IMR-90 (cell line): ENCODE data around the gene ELOVL5. TPM values are rescaled to one million over a fixed set of nuclear protein-coding genes. Genes with fewer than 3 reads are reported as not detected.

Experiments
- ATAC-seq: fragments of 200-7000 bp; cut with Tn5 transposase; 2 replicates; pipeline ENCODE4 v1.9.1; 2020; ENCODE audit warnings: low read depth, mild to moderate bottlenecking, moderate library complexity
- BruUV-seq: library from RNA; stranded (reverse); fragments of 400-500 nt; replicated peaks from 2 replicates; lab custom pipeline; 2021; lab: Mats Ljungman, UMichigan
- CTCF ChIA-PET: fragments of 300-600 bp; formaldehyde crosslinking; extraction: SDS; loops from one replicate; lab custom pipeline; 2021; ENCODE audit warnings: antibody characterized with exemption; lab: Yijun Ruan, JAX
- POLR2A ChIA-PET: fragments of 300-600 bp; sonication (Branson Sonifier 250); formaldehyde crosslinking; loops from one replicate; lab custom pipeline; 2022; ENCODE audit warnings: antibody characterized with exemption; ENCODE audit not compliant: unreplicated experiment; lab: Charles Lee
- DNase-seq: peaks from one replicate; pipeline ENCODE4 v3.0.0; 2013
- H2AFZ ChIP-seq: replicated peaks from 2 replicates; pipeline ENCODE3; 2013; ENCODE audit warnings: low read length, mild to moderate bottlenecking; ENCODE audit not compliant: poor library complexity
- H2AK5ac ChIP-seq: 2 replicates; pipeline ENCODE4 v1.6.1; 2013; ENCODE audit warnings: low read depth, low read length, inconsistent platforms
- H2AK9ac ChIP-seq: replicated peaks from 2 replicates; pipeline ENCODE3; 2013; ENCODE audit warnings: mild to moderate bottlenecking, low read depth, low read length, moderate library complexity; ENCODE audit not compliant: poor library complexity
- H2BK120ac ChIP-seq: 2 replicates; pipeline ENCODE4 v1.6.1; 2013; ENCODE audit warnings: low read depth, low read length, inconsistent platforms
- H2BK15ac ChIP-seq: 3 replicates; pipeline ENCODE4 v1.6.1; 2013; ENCODE audit warnings: low read depth, low read length, inconsistent platforms
- H2BK20ac ChIP-seq: 2 replicates; pipeline ENCODE4 v1.6.1; 2013; ENCODE audit warnings: low read depth, mild to moderate bottlenecking, inconsistent platforms, low read length, moderate library complexity
- H2BK5ac ChIP-seq: 2 replicates; pipeline ENCODE4 v1.6.1; 2013; ENCODE audit warnings: mild to moderate bottlenecking, low read depth, low read length, inconsistent platforms; ENCODE audit not compliant: poor library complexity, severe bottlenecking
- H3K14ac ChIP-seq: replicated peaks from 2 replicates; pipeline ENCODE4 v1.6.1; 2013; ENCODE audit warnings: low read depth, low read length, inconsistent platforms
- H3K18ac ChIP-seq: 2 replicates; pipeline ENCODE4 v1.6.1; 2013; ENCODE audit warnings: low read depth, low read length, control low read depth
- H3K23ac ChIP-seq: 2 replicates; pipeline ENCODE4 v1.6.1; 2013; ENCODE audit warnings: low read depth, low read length, inconsistent platforms
- H3K27ac ChIP-seq: 2 replicates; pipeline ENCODE4 v1.5.1; 2013; ENCODE audit warnings: mild to moderate bottlenecking, control low read depth, low read length; ENCODE audit not compliant: insufficient read depth
- H3K27me3 ChIP-seq: 2 replicates; pipeline ENCODE4 v1.6.1; 2013; ENCODE audit warnings: low read length; ENCODE audit not compliant: control insufficient read depth, insufficient read depth
- H3K36me3 ChIP-seq: 2 replicates; pipeline ENCODE4 v1.6.1; 2013; ENCODE audit warnings: low read length, mixed read lengths; ENCODE audit not compliant: control insufficient read depth, insufficient read depth
- H3K4ac ChIP-seq: 2 replicates; pipeline ENCODE4 v1.6.1; 2013; ENCODE audit warnings: low read depth, low read length, inconsistent platforms
- H3K4me1 ChIP-seq: 2 replicates; pipeline ENCODE4 v1.6.1; 2013; ENCODE audit warnings: low read length, mixed read lengths; ENCODE audit not compliant: control insufficient read depth, insufficient read depth
- H3K4me2 ChIP-seq: 2 replicates; pipeline ENCODE4 v1.6.1; 2013; ENCODE audit warnings: low read depth, mild to moderate bottlenecking, control low read depth, low read length, moderate library complexity
- H3K4me3 ChIP-seq: 2 replicates; pipeline ENCODE4 v1.5.1; 2013; ENCODE audit warnings: low read depth, mild to moderate bottlenecking, control low read depth, low read length, moderate library complexity; ENCODE audit not compliant: insufficient read depth
- H3K56ac ChIP-seq: 2 replicates; pipeline ENCODE4 v1.6.1; 2013; ENCODE audit warnings: low read length, inconsistent platforms; ENCODE audit not compliant: insufficient read depth; ENCODE audit errors: extremely low read depth
- H3K79me1 ChIP-seq, 2 experiments: 2 replicates each; pipeline ENCODE4 v1.6.1; 2013; ENCODE audit warnings: low read length in 2 of 2, inconsistent platforms in 1 of 2, low read depth in 1 of 2
- H3K9ac ChIP-seq: 2 replicates; pipeline ENCODE4 v1.6.1; 2013; ENCODE audit warnings: low read depth, low read length, control low read depth
- H3K9me1 ChIP-seq: 2 replicates; pipeline ENCODE4 v1.6.1; 2013; ENCODE audit warnings: low read length, inconsistent platforms; ENCODE audit not compliant: insufficient read depth
- H3K9me3 ChIP-seq: 2 replicates; pipeline ENCODE4 v1.6.1; 2013; ENCODE audit warnings: low read length; ENCODE audit not compliant: control insufficient read depth, insufficient read depth
- H4K20me1 ChIP-seq: 2 replicates; pipeline ENCODE4 v1.6.1; 2013; ENCODE audit warnings: low read length, inconsistent platforms; ENCODE audit not compliant: insufficient read depth
- H4K5ac ChIP-seq: 2 replicates; pipeline ENCODE4 v1.6.1; 2013; ENCODE audit warnings: mild to moderate bottlenecking, low read depth, low read length, control low read depth
- H4K8ac ChIP-seq, 2 experiments: 2 replicates each; pipeline ENCODE4 v1.6.1; 2013; ENCODE audit warnings: low read depth in 2 of 2, low read length in 2 of 2, control low read depth in 1 of 2, inconsistent platforms in 1 of 2
- H4K91ac ChIP-seq: 2 replicates; pipeline ENCODE4 v1.6.1; 2013; ENCODE audit warnings: low read depth, low read length, inconsistent platforms; ENCODE audit not compliant: insufficient read depth
- BHLHE40 ChIP-seq: fragments of 150-350 bp; IDR thresholded peaks from 2 replicates; pipeline ENCODE4 v1.6.1; 2016; ENCODE audit warnings: mild to moderate bottlenecking, low read depth, low read length
- ELK1 ChIP-seq: fragments of 150-350 bp; IDR thresholded peaks from 2 replicates; pipeline ENCODE4 v1.6.1; 2016; ENCODE audit warnings: low read depth, mild to moderate bottlenecking, low read length, moderate library complexity, borderline replicate concordance
- FOS ChIP-seq: fragments of 150-350 bp; IDR thresholded peaks from 2 replicates; pipeline ENCODE4 v1.6.1; 2016; ENCODE audit warnings: low read depth, low read length
- MAFK ChIP-seq: IDR thresholded peaks from 2 replicates; pipeline ENCODE4 v1.6.1; 2012; ENCODE audit warnings: low read depth, low read length, improper control_type of control experiment
- MAZ ChIP-seq: IDR thresholded peaks from 2 replicates; pipeline ENCODE4 v1.6.1; 2012; ENCODE audit warnings: low read depth, mild to moderate bottlenecking, low read length, improper control_type of control experiment, moderate library complexity, borderline replicate concordance
- MXI1 ChIP-seq: IDR thresholded peaks from 2 replicates; pipeline ENCODE4 v1.6.1; 2012; ENCODE audit warnings: low read depth, mild to moderate bottlenecking, low read length, moderate library complexity, borderline replicate concordance
- SMC3 ChIP-seq: fragments of 150-350 bp; IDR thresholded peaks from 2 replicates; pipeline ENCODE4 v1.6.1; 2016; ENCODE audit warnings: low read depth, mild to moderate bottlenecking, antibody characterized with exemption, low read length, moderate library complexity
- WGBS, 2 experiments: methylation state at CpG; one replicate each; pipeline versions ENCODE4 v1.1.5 to v1.1.7; 2013; ENCODE audit warnings: missing lambda C conversion rate in 2 of 2; ENCODE audit not compliant: insufficient read length in 1 of 2; ENCODE audit errors: extremely low coverage in 2 of 2; 5-methylcytosine and 5-hydroxymethylcytosine counted together
- dilution Hi-C: fragments of 300-500 bp; cut with HindIII; formaldehyde crosslinking; loops from one replicate; pipeline ENCODE4 v1.14.3; 2018; ENCODE audit warnings: low sequenced_read_pairs; ENCODE audit not compliant: unreplicated experiment
- in situ Hi-C: fragments of 300-500 bp; cut with MboI; formaldehyde crosslinking; loops from 3 replicates; pipeline ENCODE4 v1.14.3; 2019; ENCODE audit warnings: low sequenced_read_pairs, inconsistent platforms, mixed read lengths
- intact Hi-C: fragments of 100-400 bp; cut with micrococcal nuclease; formaldehyde crosslinking; loops from 2 replicates; pipeline ENCODE4 v1.10.0; 2022
- polyA plus RNA-seq, 3 experiments: library from polyadenylated mRNA; depleted of rRNA; stranded (reverse); fragments of >200 nt; gene quantifications; 2 replicates each; pipeline ENCODE4 v1.2.3, GENCODE V29; 2012; ENCODE audit warnings: low replicate concordance in 1 of 3
- total RNA-seq: library from RNA; depleted of rRNA; stranded (reverse); fragments of >200 nt; gene quantifications from 2 replicates; pipeline ENCODE4 v1.2.3, GENCODE V29; 2012

Gene ELOVL5
- total and polyA plus RNA-seq, 2 of the 4 experiments (the other 2 are of a cell fraction) = 32.1 to 42.3 TPM

- peaks cover 2% of the 10 kb centered on the region for H3K4me1 ChIP-seq
- no peak overlapping the region for H2BK5ac ChIP-seq
- POLR2A ChIA-PET = no interaction called here
- intact Hi-C loops = no loop called here
- no peak overlapping the region for H3K4ac ChIP-seq
- H2AK9ac ChIP-seq = no peak overlapping the region
- H3K9ac ChIP-seq = no peak overlapping the region
- H3K23ac ChIP-seq = no peak overlapping the region
- CTCF ChIA-PET = interaction anchor here (0.9 kb wide), 2 partner anchors 16 to 43 kb away, joined by 3 to 5 read pairs; no protein-coding TSS in a partner anchor
- no peak overlapping the region for H4K91ac ChIP-seq
- H2AK5ac ChIP-seq = no peak overlapping the region
- no peaks in the 10 kb centered on the region for H3K36me3 ChIP-seq
- no peak overlapping the region for H4K5ac ChIP-seq
- H3K27me3 ChIP-seq = peaks cover 13% of the 10 kb centered on the region
- H4K8ac ChIP-seq = no peak overlapping the region
- peaks cover 3% of the 10 kb centered on the region; the same call in 1 of the 2 replicates for H3K9me1 ChIP-seq
- H3K56ac ChIP-seq = no peak overlapping the region
- H3K27ac ChIP-seq = no peak overlapping the region
- H3K79me1 ChIP-seq = no peaks in the 10 kb centered on the region
- TF ChIP-seq SMC3 = no peak
- no peak for TF ChIP-seq BHLHE40
- no peak for TF ChIP-seq MXI1
- TF ChIP-seq MAZ = no peak
- TF ChIP-seq ELK1 = no peak
- no peak for TF ChIP-seq MAFK
- TF ChIP-seq FOS = no peak
- in situ Hi-C loops = no loop called here
- DNase-seq (no peak), ATAC-seq (no peak)
- H3K4me2 ChIP-seq = no peak overlapping the region
- WGBS, 2 experiments = no CpG with 5 or more reads among the region's 3 CpGs
- no peak overlapping the region for H3K18ac ChIP-seq
- H3K14ac ChIP-seq = no peak overlapping the region
- H2BK15ac ChIP-seq = no peak overlapping the region
- no TSS peak for BruUV-seq
- H2AFZ ChIP-seq = no peak overlapping the region
- H2BK120ac ChIP-seq = no peak overlapping the region
- H2BK20ac ChIP-seq = no peak overlapping the region
- H4K20me1 ChIP-seq = no peaks in the 10 kb centered on the region
- no peak overlapping the region for H3K4me3 ChIP-seq
- dilution Hi-C loops = no loop called here
- H3K9me3 ChIP-seq = no peaks in the 10 kb centered on the region
Measured at GRCh38 chr6:53251033-53251672, 97.6 kb downstream of the ELOVL5 start.
